ELR (cell line): ENCODE measurements around the gene ICOSLG.
"Not testable (repeated sequence)": the region's sequence is repeated elsewhere in the genome, so short reads cannot be mapped to it uniquely, and the experiment has no call there.

Source experiments
- DNase-seq: peaks from one replicate; pipeline ENCODE4 v3.0.0-alpha.2; 2015; ENCODE audit warnings: low read depth

Gene ICOSLG

GRCh38 chr21:44181506-44181905 lies 59.2 kb downstream of the ICOSLG start:
- DNase-seq = not testable (repeated sequence)

- DNase-seq = not testable (repeated sequence)
Observed at GRCh38 chr21:44176127-44176526, 64.6 kb downstream of the ICOSLG start.

GRCh38 chr21:44175189-44175588 lies 65.6 kb downstream of the ICOSLG start:
- not testable (repeated sequence) for DNase-seq
